Testis (tissue), 3 donors: ENCODE results near the gene SOX18. TPM values are rescaled to one million over a fixed set of nuclear protein-coding genes. Genes with fewer than 3 reads are reported as not detected.

Experiments
- DNase-seq: peaks from one replicate; pipeline ENCODE4 v3.0.0-alpha.2; 2019
- H3K27ac ChIP-seq, 2 donors: fragments of 200-600 bp; sonication (generic); one replicate each; pipeline ENCODE4 v1.5.1; 2019
- H3K27me3 ChIP-seq: fragments of 200-600 bp; sonication (generic); one replicate; pipeline ENCODE4 v1.5.1; 2019
- H3K36me3 ChIP-seq: fragments of 200-600 bp; sonication (generic); one replicate; pipeline ENCODE4 v1.5.1; 2017; ENCODE audit warnings: low read depth; ENCODE audit errors: missing control alignments
- H3K4me1 ChIP-seq: fragments of 200-600 bp; sonication (generic); one replicate; pipeline ENCODE4 v1.5.1; 2019
- H3K4me3 ChIP-seq, 2 donors: fragments of 200-600 bp; sonication (generic); one replicate each; pipeline ENCODE4 v1.5.1; 2017 to 2019
- H3K9me3 ChIP-seq: fragments of 200-600 bp; sonication (generic); one replicate; pipeline ENCODE4 v1.5.1; 2017
- CTCF ChIP-seq, 3 experiments: fragments of 450-650 bp in 2 of 3; fragments of 200-600 bp in 1 of 3; sonication (generic) in 1 of 3; IDR thresholded peaks; one replicate each; pipeline ENCODE4 v1.5.1; 2016 to 2019; ENCODE audit warnings: antibody characterized with exemption in 3 of 3, mild to moderate bottlenecking in 2 of 3, moderate library complexity in 1 of 3
- POLR2A ChIP-seq: fragments of 450-650 bp; IDR thresholded peaks from one replicate; pipeline ENCODE4 v1.6.1; 2017; ENCODE audit warnings: antibody characterized with exemption, mild to moderate bottlenecking, moderate library complexity
- WGBS, 2 donors: methylation state at CpG; one replicate each; pipeline ENCODE4 v1.1.5; 2018; 5-methylcytosine and 5-hydroxymethylcytosine counted together
- intact Hi-C: fragments of 100-400 bp; cut with DNase I; formaldehyde crosslinking; loops from one replicate; pipeline ENCODE4 v1.15.1; 2023; ENCODE audit warnings: low total_unique reads
- polyA plus RNA-seq: library from polyadenylated mRNA; stranded (reverse); fragments of 350-450 nt; fragmentation: Illumina TruSeq; extraction: RNeasy Lipid Tissue Mini Kit (QIAGEN cat#74804); gene quantifications from one replicate; pipeline ENCODE4 v1.2.3, GENCODE V29; 2014; ENCODE audit warnings: low read depth, low replicate concordance; ENCODE audit not compliant: insufficient read depth
- total RNA-seq, 2 donors: library from RNA; depleted of rRNA; stranded (reverse); fragments of >200 nt; gene quantifications; one replicate each; pipeline ENCODE4 v1.2.3, GENCODE V29; 2016

Gene SOX18
- total and polyA plus RNA-seq, 3 donors from 2014 or later: 6.1 to 17.1 (median 7.9) TPM

DNA sequence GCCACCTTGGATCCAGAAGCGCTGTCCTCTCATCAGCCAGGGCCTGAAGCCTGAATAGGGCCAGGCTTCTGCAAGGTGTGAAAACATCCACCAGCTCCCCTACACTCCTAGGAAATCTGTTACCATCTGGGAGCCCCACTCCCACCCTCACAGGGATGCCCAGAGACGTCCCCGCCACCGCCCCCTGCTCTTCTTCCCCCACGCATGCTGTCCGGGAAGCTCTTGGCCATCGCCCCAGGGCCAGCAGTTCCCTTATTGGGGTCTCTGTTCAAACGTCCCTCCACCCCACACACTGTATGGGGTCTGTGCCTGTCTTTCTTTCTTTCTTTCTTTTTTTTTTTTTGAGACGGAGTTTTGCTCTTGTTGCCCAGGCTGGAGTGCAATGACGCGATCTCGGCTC, 26.1 kb upstream of the SOX18 start:
- Histone ChIP-seq H3K4me3 (no peak overlapping the region), H3K4me1 (peaks cover 13% of the 10 kb centered on the region), H3K9me3 (no peaks in the 10 kb centered on the region), H3K27me3 (no peaks in the 10 kb centered on the region), H3K36me3 (no peaks in the 10 kb centered on the region), H3K27ac (no peak overlapping the region)
- intact Hi-C loops: no loop called here
- DNase-seq: no peak
- TF ChIP-seq CTCF (IDR thresholded peaks at IDR 0.05): no peak
- no peak for TF ChIP-seq POLR2A
- 87 to 93% methylated on average over 12 of the region's 12 CpGs for WGBS, 2 donors

DNA sequence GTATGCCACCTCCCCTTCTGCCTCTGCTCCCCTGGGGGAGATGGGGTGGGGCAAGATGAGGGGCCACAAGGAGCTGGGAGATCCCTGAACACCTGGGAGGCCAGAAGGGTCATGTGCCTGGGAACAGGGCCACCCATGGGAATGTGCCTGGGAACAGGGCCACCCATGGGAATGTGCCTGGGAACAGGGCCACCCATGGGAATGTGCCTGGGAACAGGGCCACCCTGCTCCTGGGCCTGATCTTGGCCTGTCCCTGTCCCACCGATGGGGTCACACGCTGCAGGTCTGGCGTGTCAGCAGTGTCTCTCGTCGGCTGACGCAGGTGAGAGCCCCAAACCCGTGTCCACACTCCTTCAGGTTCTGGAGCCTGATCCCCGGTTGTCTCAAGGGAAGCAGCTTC, 25.5 kb upstream of the SOX18 start:
- no peak overlapping the region for H3K4me3 ChIP-seq
- 94 to 100% methylated on average over 1 to 8 of the region's 8 CpGs for WGBS, 2 donors

DNA sequence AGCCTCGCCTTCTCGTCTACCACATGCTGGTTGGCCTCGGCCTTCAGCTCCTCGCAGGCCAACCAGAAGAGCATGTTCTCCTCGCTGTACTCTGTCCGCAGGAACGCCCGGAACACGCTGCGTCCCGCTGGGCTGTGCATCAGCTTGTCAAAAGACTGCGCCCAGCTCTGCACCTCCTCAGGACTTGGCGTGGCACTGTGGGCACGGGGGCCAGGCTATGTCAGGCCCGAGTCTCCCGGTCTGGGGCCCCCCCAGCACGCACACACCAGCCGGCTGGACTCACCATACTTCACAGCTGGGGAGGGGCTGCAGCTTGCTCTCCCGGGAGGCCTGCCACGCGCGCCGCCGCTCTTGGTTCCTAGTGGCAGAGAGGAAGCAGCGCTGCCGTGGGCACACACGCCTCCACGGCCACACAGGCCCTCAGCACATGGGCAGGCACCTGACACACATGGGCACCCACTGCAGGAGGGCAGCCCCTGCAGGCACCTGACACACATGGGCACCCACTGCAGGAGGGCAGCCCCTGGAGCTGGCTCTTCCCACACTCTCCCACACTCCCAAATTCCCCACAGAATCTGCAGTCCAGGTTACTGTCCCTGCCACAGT, 24.8 kb upstream of the SOX18 start:
- no peak overlapping the region for H3K27ac ChIP-seq
- intact Hi-C loops: no loop called here
- TF ChIP-seq CTCF (IDR thresholded peaks at IDR 0.05): no peak
- TF ChIP-seq POLR2A: no peak
- no peak for DNase-seq
- WGBS, 2 donors: 93 to 100% methylated on average over 5 to 28 of the region's 28 CpGs
- no peaks in the 10 kb centered on the region for H3K27me3 ChIP-seq
- H3K9me3 ChIP-seq: no peaks in the 10 kb centered on the region
- H3K4me1 ChIP-seq: peaks cover 8% of the 10 kb centered on the region
- H3K4me3 ChIP-seq: no peak overlapping the region
- H3K36me3 ChIP-seq: no peaks in the 10 kb centered on the region

More for the DNA sequence above, 25.5 kb upstream of the SOX18 start:
- no peak for TF ChIP-seq POLR2A
- no peak for TF ChIP-seq CTCF (IDR thresholded peaks at IDR 0.05)
- Histone ChIP-seq H3K27me3 (no peaks in the 10 kb centered on the region), H3K9me3 (no peaks in the 10 kb centered on the region), H3K36me3 (no peaks in the 10 kb centered on the region), H3K27ac (no peak overlapping the region), H3K4me1 (peaks cover 10% of the 10 kb centered on the region)
- intact Hi-C loops: no loop called here
- DNase-seq: no peak

- H3K9me3 ChIP-seq: no peaks in the 10 kb centered on the region
- H3K4me1 ChIP-seq: peaks cover 1% of the 10 kb centered on the region
- H3K4me3 ChIP-seq: no peak overlapping the region
- no peaks in the 10 kb centered on the region for H3K36me3 ChIP-seq
- no peak for TF ChIP-seq CTCF (IDR thresholded peaks at IDR 0.05)
- WGBS, 2 donors: 92 to 96% methylated on average over 14 to 37 of the region's 37 CpGs
- H3K27ac ChIP-seq: no peak overlapping the region
- DNase-seq: no peak
- no peaks in the 10 kb centered on the region for H3K27me3 ChIP-seq
- intact Hi-C loops: no loop called here
Observed at GRCh38 chr20:64073476-64074183, 24.2 kb upstream of the SOX18 start.
